ENCODE results near the gene CECR2. TPM values are rescaled to one million over a fixed set of nuclear protein-coding genes. Genes with fewer than 3 reads are reported as not detected.

Gene CECR2
- polyA plus RNA-seq, 1 of the 3 experiments (the other 2 are of a cell fraction): not detected

- 93% methylated on average over 6 of the region's 6 CpGs for WGBS (ENCODE audit: low lambda C conversion rate)
- TF ChIP-seq REST (IDR thresholded peaks at IDR 0.05; ENCODE audit: low read depth, low read length): no peak
- no peak for TF ChIP-seq RAD21 (IDR thresholded peaks at IDR 0.05; ENCODE audit: low read length)
- no peak for TF ChIP-seq MAX (IDR thresholded peaks at IDR 0.05; ENCODE audit: low read depth)
- no peak for TF ChIP-seq TAF1 (IDR thresholded peaks at IDR 0.05; ENCODE audit: borderline replicate concordance, low read depth, low read length)
- no peak for TF ChIP-seq YY1 (IDR thresholded peaks at IDR 0.05; ENCODE audit: low read depth)
- no peak for TF ChIP-seq NFIC (IDR thresholded peaks at IDR 0.05; ENCODE audit: borderline replicate concordance)
- no peak for TF ChIP-seq JUND (IDR thresholded peaks at IDR 0.05)
- TF ChIP-seq RXRA (IDR thresholded peaks at IDR 0.05; ENCODE audit: borderline replicate concordance, low read depth): no peak
- TF ChIP-seq CTCF (IDR thresholded peaks at IDR 0.05): no peak
- TF ChIP-seq EZH2phosphoT487 (IDR thresholded peaks at IDR 0.05; ENCODE audit: borderline replicate concordance, low read depth): no peak
- ChIA-PET POLR2A (no interaction called here), CTCF (interaction anchor here (0.9 to 2.5 kb wide), 2 partner anchors 10 to 38 kb away, joined by 3 to 6 read pairs; no protein-coding TSS in a partner anchor)
- no peak overlapping the region for H3K4me3 ChIP-seq (ENCODE audit: low read depth in 2 of 2, low read length in 1 of 2)
- no peak overlapping the region for H3K4me2 ChIP-seq
- H3K79me2 ChIP-seq (ENCODE audit: insufficient read depth): no peaks in the 10 kb centered on the region; the same call in 1 of the 2 replicates
- H3K9ac ChIP-seq: no peak overlapping the region
- H3K9me2 ChIP-seq: no peaks in the 10 kb centered on the region
- no peaks in the 10 kb centered on the region for H3F3A ChIP-seq (replicated peaks; ENCODE audit: insufficient read depth)
- DNase-seq: no peak
- H4K20me1 ChIP-seq (ENCODE audit: insufficient read depth): no peaks in the 10 kb centered on the region
- H2AFZ ChIP-seq (ENCODE audit: low read depth): no peak overlapping the region
- H3K9me3 ChIP-seq: no peaks in the 10 kb centered on the region
- H3K4me1 ChIP-seq (ENCODE audit: control insufficient read depth in 1 of 2, insufficient read depth in 2 of 2, low read depth in 1 of 2, low read length in 1 of 2): peaks cover 0 to 3% of the 10 kb centered on the region in 2 experiments; a peak in 1 of 4 replicates
- H3K27ac ChIP-seq (ENCODE audit: low read depth in 2 of 2, low read length in 1 of 2): no peak overlapping the region
- peaks cover 52 to 66% of the 10 kb centered on the region in 2 experiments for H3K36me3 ChIP-seq (replicated peaks in 1 of 2; ENCODE audit: control insufficient read depth in 1 of 2, insufficient read depth in 2 of 2, low read length in 1 of 2)
- H3K27me3 ChIP-seq (ENCODE audit: insufficient read depth): no peaks in the 10 kb centered on the region
Observed at GRCh38 chr22:17596226-17596625, 227.0 kb downstream of the CECR2 start.

GRCh38 chr22:17597217-17597616, 228.0 kb downstream of the CECR2 start:
- no peak for DNase-seq
- Histone ChIP-seq H3K79me2 (ENCODE audit: insufficient read depth) (peaks cover 7% of the 10 kb centered on the region; the same call in 1 of the 2 replicates), H3K27me3 (ENCODE audit: insufficient read depth) (no peaks in the 10 kb centered on the region), H3K4me2 (no peak overlapping the region), H3K4me3 (ENCODE audit: low read depth in 2 of 2, low read length in 1 of 2) (no peak overlapping the region), H3F3A (replicated peaks; ENCODE audit: insufficient read depth) (no peaks in the 10 kb centered on the region), H3K36me3 (replicated peaks in 1 of 2; ENCODE audit: control insufficient read depth in 1 of 2, insufficient read depth in 2 of 2, low read length in 1 of 2) (peaks cover 44 to 66% of the 10 kb centered on the region in 2 experiments), H4K20me1 (ENCODE audit: insufficient read depth) (no peaks in the 10 kb centered on the region), H3K9ac (no peak overlapping the region), H3K27ac (ENCODE audit: low read depth in 2 of 2, low read length in 1 of 2) (no peak overlapping the region), H2AFZ (ENCODE audit: low read depth) (no peak overlapping the region), H3K9me2 (no peaks in the 10 kb centered on the region), H3K9me3 (no peaks in the 10 kb centered on the region), H3K4me1 (ENCODE audit: control insufficient read depth in 1 of 2, insufficient read depth in 2 of 2, low read depth in 1 of 2, low read length in 1 of 2) (peaks cover 0 to 4% of the 10 kb centered on the region in 2 experiments; a peak in 1 of 4 replicates)
- TF ChIP-seq SMC3 (IDR thresholded peaks at IDR 0.05; ENCODE audit: low read depth, low read length) (no peak), MEF2A (IDR thresholded peaks at IDR 0.05; ENCODE audit: borderline replicate concordance, low read depth) (no peak), RAD21 (IDR thresholded peaks at IDR 0.05; ENCODE audit: low read length) (no peak), MAX (IDR thresholded peaks at IDR 0.05; ENCODE audit: low read depth) (no peak), REST (IDR thresholded peaks at IDR 0.05; ENCODE audit: low read depth, low read length) (no peak)
- whole genome bisulfite sequencing (ENCODE audit: low lambda C conversion rate): 89% methylated on average over 2 of the region's 2 CpGs
- ChIA-PET CTCF (interaction anchor here (0.9 to 2.5 kb wide), 3 partner anchors 9 to 64 kb away, joined by 3 to 6 read pairs (median 3); no protein-coding TSS in a partner anchor), POLR2A (interaction anchor here (0.5 to 0.6 kb wide), 2 partner anchors 127 to 164 kb away, joined by 3 read pairs; no protein-coding TSS in a partner anchor)
